Right lobe of liver (tissue), 6 donors: Measurements from ENCODE around the gene NIPAL3. TPM values are rescaled to one million over a fixed set of nuclear protein-coding genes. Genes with fewer than 3 reads are reported as not detected.
A peak's percentile ranks its signal among the peaks of the same experiment; 100 is the strongest.

Source experiments
- ATAC-seq, 4 donors: fragments of 200-7000 bp; cut with Tn5 transposase; one replicate each; pipeline ENCODE4 v1.9.1; 2020; ENCODE audit warnings: mild to moderate bottlenecking in 4 of 4, moderate library complexity in 4 of 4
- DNase-seq, 3 donors: peaks; one replicate each; pipeline ENCODE4 v3.0.0-alpha.2; 2020
- H3K27ac ChIP-seq, 3 donors: fragments of 200-600 bp; one replicate each; pipeline ENCODE4 v1.8.0; 2022
- H3K27me3 ChIP-seq, 2 donors: fragments of 200-600 bp; one replicate each; pipeline ENCODE4 v1.8.0; 2022
- H3K36me3 ChIP-seq, 4 donors: fragments of 200-600 bp; sonication (generic) in 1 of 4; one replicate each; pipeline versions ENCODE4 v1.5.1 to v1.8.0; 2017 to 2022; ENCODE audit warnings: control low read depth in 1 of 4
- H3K4me1 ChIP-seq, 4 donors: fragments of 200-600 bp; sonication (generic) in 1 of 4; one replicate each; pipeline versions ENCODE4 v1.5.1 to v1.8.0; 2017 to 2022; ENCODE audit warnings: control low read depth in 1 of 4
- H3K4me3 ChIP-seq, 3 donors: fragments of 200-600 bp; one replicate each; pipeline ENCODE4 v1.8.0; 2022
- H3K9me3 ChIP-seq, 4 donors: fragments of 200-600 bp; sonication (generic) in 1 of 4; one replicate each; pipeline versions ENCODE4 v1.5.1 to v1.8.0; 2017 to 2022; ENCODE audit warnings: control low read depth in 1 of 4
- POLR2A ChIP-seq: fragments of 450-650 bp; IDR thresholded peaks from one replicate; pipeline ENCODE4 v1.6.1; 2017; ENCODE audit warnings: antibody characterized with exemption, mild to moderate bottlenecking
- WGBS: methylation state at CpG from one replicate; pipeline ENCODE4 v1.1.6; 2018; ENCODE audit warnings: low coverage, low lambda C conversion rate; ENCODE audit not compliant: insufficient coverage; ENCODE audit errors: missing lambda C conversion rate; 5-methylcytosine and 5-hydroxymethylcytosine counted together
- intact Hi-C, 2 donors: fragments of 100-400 bp; cut with DNase I; formaldehyde crosslinking; loops; one replicate each; pipeline versions ENCODE4 v1.11.2 to v1.14.1; 2022
- total RNA-seq, 6 experiments: library from RNA; depleted of rRNA in 2 of 6; stranded (reverse); fragments of >200 nt in 2 of 6; fragmentation: NEBNext Ultra II Directional in 3 of 6; extraction: Animal tissue kit (Norgen Biotek cat#: 25700) in 3 of 6; gene quantifications; one replicate each; pipeline versions ENCODE4 v1.1.0 to v1.2.4, GENCODE V29; 2016 to 2023
- TF ChIP-seq, protein P1 (sequence below), 4 donors: fragments of 200-600 bp in 3 of 4; fragments of 450-650 bp in 1 of 4; IDR thresholded peaks; one replicate each; pipeline versions ENCODE4 v1.5.1 to v1.8.0; 2016 to 2022; ENCODE audit warnings: antibody characterized with exemption in 4 of 4, mild to moderate bottlenecking in 2 of 4
- donor health status: DM: no; HTN: yes; CAD: no.
- donor health status: DM: no; HTN: no; CAD: no.
- donor health status: DM: no; HTN: no; CAD: no.
- donor health status: DM: no; HTN: yes; CAD: no.
- donor health status: DM: no; HTN: yes; CAD: no.

Gene NIPAL3
- total RNA-seq, 6 experiments from 2014 or later, result 3.4 to 9.2 (median 6.0) TPM

DNA sequence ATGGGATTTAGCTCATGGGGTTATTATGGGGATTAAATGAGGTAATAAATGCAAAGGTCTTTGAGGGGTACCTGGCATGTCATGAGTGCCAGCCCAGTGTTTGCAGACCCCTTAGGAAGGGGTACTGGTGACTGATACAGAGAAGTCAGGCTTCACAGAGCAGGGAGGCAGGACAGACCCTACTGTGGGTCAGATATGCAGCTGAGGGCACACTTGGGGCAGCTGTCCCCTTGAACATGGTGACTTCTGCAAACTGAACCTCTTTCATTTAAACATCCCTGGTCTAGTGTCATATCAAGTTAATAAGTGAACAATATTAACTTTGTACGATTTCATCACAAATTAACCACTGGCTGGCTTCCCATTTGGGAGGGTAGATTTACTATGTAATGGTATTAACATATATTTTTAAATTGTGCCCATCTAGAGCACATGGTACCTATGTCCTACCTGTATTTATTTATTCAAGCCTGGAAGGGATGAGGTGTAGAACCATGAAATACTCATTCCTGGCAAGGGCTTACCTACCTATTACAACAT lies 27.9 kb upstream of the NIPAL3 start:
- TF ChIP-seq POLR2A, result no peak
- TF ChIP-seq, protein P1, sequence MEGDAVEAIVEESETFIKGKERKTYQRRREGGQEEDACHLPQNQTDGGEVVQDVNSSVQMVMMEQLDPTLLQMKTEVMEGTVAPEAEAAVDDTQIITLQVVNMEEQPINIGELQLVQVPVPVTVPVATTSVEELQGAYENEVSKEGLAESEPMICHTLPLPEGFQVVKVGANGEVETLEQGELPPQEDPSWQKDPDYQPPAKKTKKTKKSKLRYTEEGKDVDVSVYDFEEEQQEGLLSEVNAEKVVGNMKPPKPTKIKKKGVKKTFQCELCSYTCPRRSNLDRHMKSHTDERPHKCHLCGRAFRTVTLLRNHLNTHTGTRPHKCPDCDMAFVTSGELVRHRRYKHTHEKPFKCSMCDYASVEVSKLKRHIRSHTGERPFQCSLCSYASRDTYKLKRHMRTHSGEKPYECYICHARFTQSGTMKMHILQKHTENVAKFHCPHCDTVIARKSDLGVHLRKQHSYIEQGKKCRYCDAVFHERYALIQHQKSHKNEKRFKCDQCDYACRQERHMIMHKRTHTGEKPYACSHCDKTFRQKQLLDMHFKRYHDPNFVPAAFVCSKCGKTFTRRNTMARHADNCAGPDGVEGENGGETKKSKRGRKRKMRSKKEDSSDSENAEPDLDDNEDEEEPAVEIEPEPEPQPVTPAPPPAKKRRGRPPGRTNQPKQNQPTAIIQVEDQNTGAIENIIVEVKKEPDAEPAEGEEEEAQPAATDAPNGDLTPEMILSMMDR (IDR thresholded peaks at IDR 0.05), result no peak
- DNase-seq (peak in 1 of 3 donors; percentile 44), ATAC-seq (peak; percentile 23 to 44 (median 24))
- Histone ChIP-seq H3K27me3 (no peaks in the 10 kb centered on the region), H3K36me3 (no peaks in the 10 kb centered on the region), H3K4me3 (no peak overlapping the region), H3K9me3 (no peaks in the 10 kb centered on the region), H3K4me1 (peaks cover 0 to 45% (median 20%) of the 10 kb centered on the region in 4 donors), H3K27ac (peak overlapping the region in 2 of 3 donors; percentile 22 to 60)
- intact Hi-C loops, result no loop called here
- WGBS, result 40% methylated on average over 1 of the region's 1 CpG

DNA sequence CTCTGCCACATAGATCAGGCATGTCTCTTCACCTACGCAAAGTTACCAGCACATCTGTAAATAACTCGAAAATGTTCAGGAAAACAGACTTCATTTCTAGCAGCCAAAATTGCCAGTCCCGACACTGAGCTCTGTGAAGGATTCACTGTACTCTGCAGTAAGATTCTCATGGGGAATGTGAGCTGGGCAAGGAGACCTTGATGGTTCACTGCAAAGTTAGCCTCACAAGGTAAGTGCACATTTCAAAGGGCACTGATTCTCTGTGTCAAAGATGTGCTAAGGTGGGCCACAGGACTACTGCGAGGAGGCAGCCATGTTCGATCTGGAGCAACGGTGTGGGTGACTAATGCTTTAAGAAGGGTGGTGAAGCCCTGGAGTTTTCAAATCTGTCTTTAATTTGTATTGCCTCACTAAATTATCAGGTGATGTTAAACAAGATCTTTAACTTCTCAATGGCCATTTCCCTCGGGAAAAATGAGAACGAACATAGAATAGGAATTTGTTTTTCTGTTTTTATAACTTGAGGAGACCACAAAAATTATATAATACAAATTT lies 27.2 kb upstream of the NIPAL3 start:
- intact Hi-C loops, result no loop called here
- peaks cover 0 to 45% (median 20%) of the 10 kb centered on the region in 4 donors for H3K4me1 ChIP-seq
- no peaks in the 10 kb centered on the region for H3K27me3 ChIP-seq
- H3K27ac ChIP-seq, result peak overlapping the region in 1 of 3 donors; percentile 60
- no peak for TF ChIP-seq POLR2A
- TF ChIP-seq, protein P1 (IDR thresholded peaks at IDR 0.05), result no peak
- no peaks in the 10 kb centered on the region for H3K9me3 ChIP-seq
- DNase-seq (peak in 1 of 3 donors; percentile 22), ATAC-seq (no peak)
- no peaks in the 10 kb centered on the region for H3K36me3 ChIP-seq
- H3K4me3 ChIP-seq, result no peak overlapping the region
- WGBS, result 72% methylated on average over 7 of the region's 8 CpGs

DNA sequence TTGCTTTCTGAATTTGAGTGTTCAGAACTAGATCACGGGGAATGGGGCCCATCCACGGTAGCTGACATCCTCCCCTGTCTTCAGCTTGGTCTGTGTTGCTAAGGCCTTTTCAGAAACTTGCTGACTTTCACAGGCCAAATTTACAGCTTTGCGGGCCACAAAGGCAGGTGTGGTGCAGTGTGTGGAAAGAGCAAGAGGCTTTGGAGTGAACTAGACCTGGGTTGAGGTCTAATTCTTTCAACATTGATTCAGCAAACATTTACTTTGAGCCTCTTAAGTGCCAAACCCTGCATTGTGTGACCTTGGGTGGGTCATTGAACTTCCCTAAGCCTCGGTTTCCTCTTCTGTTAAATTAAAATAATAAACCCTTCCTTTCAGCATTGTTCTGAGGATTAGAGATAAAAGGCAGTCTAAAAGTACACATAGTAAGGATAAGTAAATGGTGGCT lies 26.3 kb upstream of the NIPAL3 start:
- no peaks in the 10 kb centered on the region for H3K36me3 ChIP-seq
- intact Hi-C loops, result no loop called here
- H3K4me3 ChIP-seq, result no peak overlapping the region
- peak overlapping the region in 1 of 3 donors; percentile 60 for H3K27ac ChIP-seq
- peaks cover 0 to 45% (median 20%) of the 10 kb centered on the region in 4 donors for H3K4me1 ChIP-seq
- H3K27me3 ChIP-seq, result no peaks in the 10 kb centered on the region
- TF ChIP-seq, protein P1 (IDR thresholded peaks at IDR 0.05), result no peak
- WGBS, result 38% methylated on average over 4 of the region's 4 CpGs
- ATAC-seq (peak; percentile 3 to 41 (median 23)), DNase-seq (peak in 1 of 3 donors; percentile 48)
- H3K9me3 ChIP-seq, result no peaks in the 10 kb centered on the region

DNA sequence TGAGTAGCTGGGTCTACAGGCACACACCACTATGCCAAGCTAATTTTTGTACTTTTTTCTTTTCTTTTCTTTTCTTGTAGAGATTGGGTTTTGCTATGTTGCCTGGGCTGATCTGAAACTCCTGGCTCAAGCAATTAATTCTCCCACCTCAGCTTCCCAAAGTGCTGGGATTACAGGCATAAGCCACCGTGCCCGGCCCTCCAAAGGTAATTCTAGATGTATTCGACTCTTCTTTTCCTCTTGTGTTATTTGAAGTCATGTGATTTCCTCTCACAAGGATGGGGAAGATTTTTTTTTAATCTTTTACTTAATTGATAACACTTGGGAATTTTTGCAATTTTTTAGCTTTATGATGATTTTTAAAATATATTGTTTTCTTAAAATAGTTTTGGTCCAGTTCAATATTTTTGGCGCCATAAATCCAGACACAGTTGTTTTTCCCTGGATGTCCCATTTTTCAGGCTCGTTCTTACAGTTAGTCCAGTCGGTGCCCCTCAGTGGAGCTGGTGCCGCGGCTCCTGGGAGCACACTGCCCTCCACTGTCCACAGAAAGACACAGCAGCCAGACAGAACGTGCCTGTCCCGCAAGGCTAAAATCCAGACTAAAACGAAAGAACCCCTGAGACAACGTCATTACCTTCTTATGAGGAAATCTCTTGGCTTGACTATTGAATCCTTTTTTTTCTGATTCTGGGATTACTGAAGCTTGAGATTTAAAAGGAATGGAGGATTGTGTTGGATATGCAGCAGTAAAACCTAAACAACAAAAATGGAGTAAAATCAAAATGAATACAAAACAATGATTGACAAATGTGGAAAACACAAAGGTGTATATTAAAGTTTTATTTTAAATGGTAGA lies 24.4 kb upstream of the NIPAL3 start:
- Histone ChIP-seq H3K27ac (peak overlapping the region; percentile 30 to 54 (median 46)), H3K27me3 (no peaks in the 10 kb centered on the region), H3K4me3 (peak overlapping the region in 2 of 3 donors; percentile 3), H3K36me3 (no peaks in the 10 kb centered on the region), H3K4me1 (peaks cover 0 to 45% (median 20%) of the 10 kb centered on the region in 4 donors), H3K9me3 (no peaks in the 10 kb centered on the region)
- intact Hi-C loops, result loop anchor here (5.0 to 10.0 kb wide), 2 partner anchors 189 to 316 kb away; no protein-coding TSS in a partner anchor
- TF ChIP-seq POLR2A, result no peak
- TF ChIP-seq, protein P1 (IDR thresholded peaks at IDR 0.05), result peak; percentile 93 to 96 (median 95)
- ATAC-seq, result peak; percentile 84 to 89 (median 86)
- peak; percentile 78 to 80 (median 79) for DNase-seq
- WGBS, result 8% methylated on average over 12 of the region's 12 CpGs
